ENCODE measurements around the gene SOD3.

SOD3 gene

GRCh38 chr4:24783506-24783905, 11.9 kb upstream of the SOD3 start:
- no peak for DNase-seq (ENCODE audit: low read depth)
- no peak overlapping the region for H3K4me3 ChIP-seq (replicated peaks; ENCODE audit: low read depth, low read length)
- no peak for TF ChIP-seq CTCF (IDR thresholded peaks at IDR 0.05; ENCODE audit: low read length, missing control alignments)

GRCh38 chr4:24791043-24791442, 4.3 kb upstream of the SOD3 start:
- DNase-seq (ENCODE audit: low read depth), result no peak
- H3K4me3 ChIP-seq (replicated peaks; ENCODE audit: low read depth, low read length), result no peak overlapping the region
- no peak for TF ChIP-seq CTCF (IDR thresholded peaks at IDR 0.05; ENCODE audit: low read length, missing control alignments)

DNA sequence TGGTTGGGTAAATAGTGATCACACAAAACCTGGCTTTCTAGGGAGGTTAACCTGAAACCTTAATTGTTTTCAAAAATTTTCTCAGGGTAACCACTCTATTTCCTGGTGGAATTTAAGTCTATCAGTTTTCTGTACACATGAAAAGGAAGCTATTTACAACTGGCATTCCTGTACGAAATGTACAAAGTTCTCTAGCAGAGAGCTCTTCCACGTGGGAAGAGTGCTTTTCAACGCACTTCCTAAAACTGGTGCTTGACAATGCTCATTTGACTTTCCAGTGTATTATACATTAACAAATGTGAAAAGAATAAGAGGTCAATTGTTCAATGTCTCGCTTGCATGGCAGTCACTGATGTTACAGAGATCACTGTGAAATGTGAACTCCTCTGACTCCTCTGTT, 2.8 kb upstream of the SOD3 start:
- no peak overlapping the region for H3K4me3 ChIP-seq (replicated peaks; ENCODE audit: low read depth, low read length)
- DNase-seq (ENCODE audit: low read depth), result no peak
- TF ChIP-seq CTCF (IDR thresholded peaks at IDR 0.05; ENCODE audit: low read length, missing control alignments), result no peak

GRCh38 chr4:24793219-24794005, 2.0 kb upstream of the SOD3 start:
- TF ChIP-seq CTCF (IDR thresholded peaks at IDR 0.05; ENCODE audit: low read length, missing control alignments), result peak; percentile 42
- no peak overlapping the region for H3K4me3 ChIP-seq (replicated peaks; ENCODE audit: low read depth, low read length)
- DNase-seq (ENCODE audit: low read depth), result no peak

GRCh38 chr4:24794051-24794450, 1.3 kb upstream of the SOD3 start:
- no peak for TF ChIP-seq CTCF (IDR thresholded peaks at IDR 0.05; ENCODE audit: low read length, missing control alignments)
- no peak for DNase-seq (ENCODE audit: low read depth)

DNA sequence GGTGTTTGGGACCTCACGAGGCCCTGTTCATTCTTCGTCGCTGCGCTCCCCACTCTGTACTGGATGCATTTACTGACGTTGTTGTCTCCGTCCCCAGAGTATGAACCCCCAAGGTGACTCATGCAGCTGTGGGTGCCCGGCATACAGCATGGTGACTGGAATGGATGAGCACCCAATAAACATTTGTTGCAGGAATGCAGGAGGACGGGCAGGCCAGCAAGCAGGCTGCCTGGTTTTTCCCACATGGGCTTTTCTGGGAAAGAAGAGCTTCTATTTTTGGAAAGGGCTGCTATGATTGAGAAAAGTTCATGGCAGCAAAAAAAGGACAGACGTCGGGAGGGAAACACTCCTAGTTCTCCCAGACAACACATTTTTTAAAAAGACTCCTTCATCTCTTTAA, 893 bp upstream of the SOD3 start:
- no peak overlapping the region for H3K4me3 ChIP-seq (replicated peaks; ENCODE audit: low read depth, low read length)
- TF ChIP-seq CTCF (IDR thresholded peaks at IDR 0.05; ENCODE audit: low read length, missing control alignments), result no peak
- peak; percentile 66 for DNase-seq (ENCODE audit: low read depth)

More at GRCh38 chr4:24794051-24794450, 1.3 kb upstream of the SOD3 start:
- no peak overlapping the region for H3K4me3 ChIP-seq (replicated peaks; ENCODE audit: low read depth, low read length)

Data from fibroblast of pulmonary artery (primary cell).